Duodenal mucosa (tissue), 2 donors: Measurements from ENCODE around the gene GAL3ST2.

ENCODE experiments used
- H3K27ac ChIP-seq: one replicate; pipeline ENCODE4 v1.7.0; 2013; ENCODE audit warnings: low read depth, low read length
- H3K27me3 ChIP-seq, 2 donors: one replicate each; pipeline ENCODE4 v1.7.0; 2013; ENCODE audit warnings: low read length in 2 of 2, control low read depth in 1 of 2; ENCODE audit not compliant: insufficient read depth in 2 of 2, control insufficient read depth in 1 of 2
- H3K36me3 ChIP-seq, 2 donors: one replicate each; pipeline ENCODE4 v1.7.0; 2013; ENCODE audit warnings: low read length in 2 of 2, control low read depth in 1 of 2; ENCODE audit not compliant: insufficient read depth in 2 of 2, control insufficient read depth in 1 of 2
- H3K4me1 ChIP-seq, 2 donors: one replicate each; pipeline ENCODE4 v1.7.0; 2013; ENCODE audit warnings: low read length in 2 of 2, control low read depth in 1 of 2; ENCODE audit not compliant: insufficient read depth in 2 of 2, control insufficient read depth in 1 of 2
- H3K4me3 ChIP-seq, 2 donors: one replicate each; pipeline ENCODE4 v1.7.0; 2013; ENCODE audit warnings: low read length in 2 of 2, low read depth in 1 of 2
- H3K9ac ChIP-seq, 2 donors: one replicate each; pipeline ENCODE4 v1.7.0; 2013; ENCODE audit warnings: low read length in 2 of 2, low read depth in 1 of 2
- H3K9me3 ChIP-seq, 2 donors: one replicate each; pipeline ENCODE4 v1.7.0; 2013; ENCODE audit warnings: low read length in 2 of 2, control low read depth in 1 of 2; ENCODE audit not compliant: control insufficient read depth in 1 of 2

Gene GAL3ST2

GRCh38 chr2:241768251-241768711, 8.3 kb upstream of the GAL3ST2 start:
- no peak overlapping the region for H3K27ac ChIP-seq
- H3K36me3 ChIP-seq = no peaks in the 10 kb centered on the region
- no peaks in the 10 kb centered on the region for H3K27me3 ChIP-seq
- H3K4me1 ChIP-seq = peaks cover 0 to 3% of the 10 kb centered on the region in 2 donors
- no peak overlapping the region for H3K9ac ChIP-seq
- no peak overlapping the region for H3K4me3 ChIP-seq
- no peaks in the 10 kb centered on the region for H3K9me3 ChIP-seq

GRCh38 chr2:241768850-241769249, 7.8 kb upstream of the GAL3ST2 start:
- Histone ChIP-seq H3K4me3 (no peak overlapping the region), H3K9ac (no peak overlapping the region), H3K36me3 (no peaks in the 10 kb centered on the region), H3K9me3 (no peaks in the 10 kb centered on the region), H3K27me3 (no peaks in the 10 kb centered on the region), H3K27ac (no peak overlapping the region), H3K4me1 (peaks cover 4 to 8% of the 10 kb centered on the region in 2 donors)

- Histone ChIP-seq H3K27ac (no peak overlapping the region), H3K4me1 (peaks cover 10 to 12% of the 10 kb centered on the region in 2 donors), H3K9me3 (no peaks in the 10 kb centered on the region), H3K36me3 (no peaks in the 10 kb centered on the region), H3K27me3 (no peaks in the 10 kb centered on the region), H3K4me3 (no peak overlapping the region), H3K9ac (no peak overlapping the region)
These were observed 6.8 kb upstream of the GAL3ST2 start for GRCh38 chr2:241769819-241770184.

GRCh38 chr2:241770185-241770935, 6.3 kb upstream of the GAL3ST2 start:
- H3K27ac ChIP-seq = no peak overlapping the region
- no peak overlapping the region for H3K4me3 ChIP-seq
- no peaks in the 10 kb centered on the region for H3K9me3 ChIP-seq
- no peaks in the 10 kb centered on the region for H3K36me3 ChIP-seq
- no peak overlapping the region for H3K9ac ChIP-seq
- no peaks in the 10 kb centered on the region for H3K27me3 ChIP-seq
- peaks cover 15 to 17% of the 10 kb centered on the region in 2 donors for H3K4me1 ChIP-seq

- Histone ChIP-seq H3K9me3 (no peaks in the 10 kb centered on the region), H3K27ac (no peak overlapping the region), H3K36me3 (no peaks in the 10 kb centered on the region), H3K4me1 (peaks cover 15 to 18% of the 10 kb centered on the region in 2 donors), H3K27me3 (no peaks in the 10 kb centered on the region), H3K9ac (no peak overlapping the region), H3K4me3 (no peak overlapping the region)
These were observed 5.7 kb upstream of the GAL3ST2 start for GRCh38 chr2:241770936-241771285.

DNA sequence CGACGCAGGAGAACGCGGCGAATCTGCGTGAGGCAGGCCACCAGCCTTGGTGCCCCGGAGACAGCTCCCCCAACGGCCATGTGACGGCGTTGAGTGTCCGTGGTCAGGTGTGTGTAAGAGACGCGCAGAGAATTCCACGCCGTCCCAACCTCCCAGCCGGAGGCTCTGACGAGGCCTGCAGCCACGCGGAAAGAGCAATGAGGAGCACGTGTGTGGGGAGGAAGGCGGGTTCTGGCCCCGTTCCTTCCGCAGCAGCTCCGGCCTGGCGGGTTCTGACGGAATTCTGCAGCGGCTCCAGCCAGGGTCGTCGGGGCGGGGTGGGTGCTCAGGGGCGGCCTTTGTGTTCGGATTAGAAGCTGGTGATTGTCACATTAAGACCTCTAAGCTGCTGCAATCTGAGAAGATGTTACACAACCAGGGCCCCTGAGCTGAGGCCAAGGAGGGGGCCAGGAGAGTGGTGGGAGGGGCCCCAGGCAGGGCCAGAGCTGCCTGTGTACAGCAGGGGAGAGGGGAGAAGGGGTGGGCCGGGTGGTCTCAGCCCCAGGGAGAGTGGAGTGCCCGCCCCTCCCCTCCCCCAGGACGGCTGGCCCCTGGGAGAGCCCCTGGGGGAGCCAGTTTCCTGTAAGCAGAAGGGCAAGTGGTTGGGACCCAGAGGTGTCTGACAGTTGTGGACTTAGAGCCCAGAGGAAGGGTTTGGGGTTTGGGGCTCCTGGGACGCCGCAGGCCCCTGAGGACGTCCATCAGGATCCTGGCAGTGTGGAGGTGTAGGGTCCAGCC, 5.1 kb upstream of the GAL3ST2 start:
- Histone ChIP-seq H3K4me1 (peaks cover 15 to 18% of the 10 kb centered on the region in 2 donors), H3K9me3 (no peaks in the 10 kb centered on the region), H3K4me3 (no peak overlapping the region), H3K36me3 (no peaks in the 10 kb centered on the region), H3K27ac (no peak overlapping the region), H3K27me3 (no peaks in the 10 kb centered on the region), H3K9ac (no peak overlapping the region)

DNA sequence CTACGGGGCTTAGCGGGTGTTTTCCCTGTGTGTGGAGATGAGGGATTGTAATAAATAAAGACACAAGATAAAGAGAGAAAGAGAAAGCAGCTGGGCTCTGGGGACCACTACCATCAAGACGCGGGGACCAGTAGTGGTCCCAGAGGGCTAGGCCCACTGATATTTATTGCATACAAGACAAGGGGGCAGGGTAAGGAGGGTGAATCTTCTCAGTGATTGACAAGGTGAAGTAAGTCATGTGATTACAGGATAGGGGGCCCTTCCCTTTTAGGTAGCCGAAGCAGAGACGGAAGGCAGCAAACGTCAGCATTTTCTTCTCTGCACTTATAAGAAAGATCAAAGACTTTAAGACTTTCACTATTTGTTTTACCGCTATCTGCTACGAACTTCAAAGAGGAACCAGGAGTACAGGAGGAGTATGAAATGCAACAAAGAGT, 4.5 kb upstream of the GAL3ST2 start:
- Histone ChIP-seq H3K27me3 (no peaks in the 10 kb centered on the region), H3K4me1 (peaks cover 15 to 18% of the 10 kb centered on the region in 2 donors), H3K4me3 (no peak overlapping the region), H3K27ac (no peak overlapping the region), H3K36me3 (no peaks in the 10 kb centered on the region), H3K9ac (no peak overlapping the region), H3K9me3 (no peaks in the 10 kb centered on the region)

DNA sequence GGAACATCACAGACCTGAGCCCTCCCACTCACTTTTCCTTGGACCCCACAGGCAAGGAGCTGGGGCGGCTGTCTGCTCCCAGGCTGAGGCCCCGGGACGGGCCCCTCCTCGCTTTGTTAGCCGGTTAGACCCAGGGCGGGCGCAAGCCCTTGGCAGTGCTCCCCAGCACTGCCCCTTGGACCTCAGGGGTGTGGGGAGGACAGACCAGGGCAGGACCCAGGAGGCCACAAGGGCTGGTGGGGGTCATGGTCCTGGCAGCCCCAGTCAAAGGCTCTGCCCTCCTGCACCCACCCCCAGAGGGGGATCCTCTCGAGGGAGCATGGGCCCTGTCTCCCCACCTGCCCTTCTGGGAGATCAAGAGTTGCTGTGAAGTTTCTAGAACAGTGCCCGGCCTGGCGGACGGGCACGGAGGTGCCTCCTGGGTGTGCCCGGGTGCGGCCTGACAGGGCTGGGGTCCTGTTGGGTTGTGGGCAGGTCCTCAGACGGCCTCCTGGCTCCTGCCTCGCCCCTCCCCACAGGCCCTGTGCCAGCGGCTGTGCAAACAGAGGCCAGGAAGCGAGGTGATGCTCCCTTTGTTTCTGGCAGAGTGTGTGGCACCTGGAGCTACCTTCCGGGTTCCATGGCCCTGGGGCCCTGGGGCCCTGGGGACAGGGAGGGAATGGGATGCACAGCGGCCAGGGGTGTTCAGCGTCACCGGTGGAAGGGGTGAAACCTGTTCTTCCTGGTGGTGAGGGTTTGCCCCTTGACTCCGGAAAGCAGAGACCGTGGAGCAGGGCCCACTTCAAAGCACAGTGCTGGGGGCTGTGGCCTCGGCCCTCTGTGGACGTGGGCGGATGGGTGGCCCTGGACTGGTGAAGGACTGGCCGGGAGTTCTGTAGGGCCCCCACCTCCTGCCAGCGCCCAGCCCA, 2.9 kb upstream of the GAL3ST2 start:
- Histone ChIP-seq H3K4me3 (no peak overlapping the region), H3K27me3 (no peaks in the 10 kb centered on the region), H3K27ac (no peak overlapping the region), H3K36me3 (no peaks in the 10 kb centered on the region), H3K9ac (no peak overlapping the region), H3K9me3 (no peaks in the 10 kb centered on the region), H3K4me1 (peaks cover 15 to 18% of the 10 kb centered on the region in 2 donors)

DNA sequence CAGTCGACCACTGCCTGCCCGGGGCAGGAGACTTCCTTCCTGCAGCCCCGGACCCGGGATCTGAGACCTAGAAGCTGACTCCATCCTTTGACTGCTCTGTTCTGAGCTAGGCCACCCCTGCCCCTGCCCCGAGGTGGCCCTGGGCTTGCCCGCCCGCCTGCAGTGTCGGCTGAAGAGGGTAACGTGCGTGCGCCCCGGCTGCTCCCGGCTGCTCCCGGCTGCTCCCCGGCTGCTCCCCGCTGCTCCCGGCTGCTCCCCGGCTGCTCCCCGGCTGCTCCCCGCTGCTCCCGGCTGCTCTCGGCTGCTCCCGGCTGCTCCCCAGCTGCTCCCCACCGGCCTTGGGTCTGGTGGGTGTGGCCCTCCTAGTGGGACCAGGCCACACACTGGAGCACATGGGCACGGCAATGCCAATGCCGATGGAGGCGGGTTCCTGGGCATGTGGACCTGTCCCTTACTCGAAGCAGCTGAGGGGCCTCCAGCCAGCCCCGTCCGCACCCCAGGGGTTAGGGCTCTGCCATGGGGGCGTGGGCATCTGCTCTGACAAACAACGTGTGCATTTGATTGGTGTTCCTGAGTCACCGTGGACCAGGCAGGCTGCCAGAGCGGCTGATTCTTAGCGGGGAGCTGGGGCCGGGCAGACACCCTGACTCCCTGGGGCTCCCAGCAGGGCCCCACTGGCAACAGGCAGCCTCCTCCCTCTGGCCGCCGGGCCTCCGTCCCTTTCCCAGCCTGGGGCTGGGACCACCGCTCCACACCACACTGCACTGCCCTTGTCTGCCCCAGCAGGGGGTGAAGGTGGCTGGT, 2.0 kb upstream of the GAL3ST2 start:
- H3K27me3 ChIP-seq = no peaks in the 10 kb centered on the region
- H3K4me3 ChIP-seq = no peak overlapping the region
- H3K9me3 ChIP-seq = no peaks in the 10 kb centered on the region
- peaks cover 15 to 18% of the 10 kb centered on the region in 2 donors for H3K4me1 ChIP-seq
- H3K27ac ChIP-seq = no peak overlapping the region
- H3K36me3 ChIP-seq = no peaks in the 10 kb centered on the region
- H3K9ac ChIP-seq = no peak overlapping the region
